B cell (primary cell): ENCODE data around the gene TM7SF3.

ENCODE experiments used
- CTCF ChIP-seq: fragments of 200-600 bp; IDR thresholded peaks from one replicate; pipeline ENCODE4 v1.8.0; 2022; ENCODE audit warnings: antibody characterized with exemption, mild to moderate bottlenecking
- EZH2 ChIP-seq: IDR thresholded peaks from 2 replicates; pipeline ENCODE4 v1.6.1; 2012; ENCODE audit warnings: borderline replicate concordance, low read depth, mild to moderate bottlenecking, moderate library complexity, low read length; ENCODE audit not compliant: insufficient read depth, poor library complexity, severe bottlenecking

DNA sequence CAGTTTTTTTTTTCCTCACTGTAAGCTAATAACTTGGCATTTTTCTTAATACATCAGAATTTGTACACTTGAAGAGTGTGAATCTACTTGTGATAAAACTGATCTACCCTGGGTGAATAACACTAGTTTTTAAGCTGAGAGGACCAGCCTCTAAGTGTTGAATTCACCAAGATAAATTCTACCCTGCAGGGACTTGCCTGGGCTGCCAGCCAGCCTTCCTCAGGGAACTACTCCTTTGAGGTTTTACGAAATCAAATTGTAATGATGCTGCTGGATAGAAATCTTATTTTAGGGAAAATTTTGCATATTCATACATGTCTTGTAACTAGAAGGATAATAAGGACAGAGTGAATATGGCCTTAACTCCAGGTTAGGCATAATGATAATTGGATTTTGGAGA, 10.1 kb upstream of the TM7SF3 start:
- TF ChIP-seq CTCF (no peak), EZH2 (no peak)
